ENCODE results near the gene MYO7B.

Gene MYO7B

DNA sequence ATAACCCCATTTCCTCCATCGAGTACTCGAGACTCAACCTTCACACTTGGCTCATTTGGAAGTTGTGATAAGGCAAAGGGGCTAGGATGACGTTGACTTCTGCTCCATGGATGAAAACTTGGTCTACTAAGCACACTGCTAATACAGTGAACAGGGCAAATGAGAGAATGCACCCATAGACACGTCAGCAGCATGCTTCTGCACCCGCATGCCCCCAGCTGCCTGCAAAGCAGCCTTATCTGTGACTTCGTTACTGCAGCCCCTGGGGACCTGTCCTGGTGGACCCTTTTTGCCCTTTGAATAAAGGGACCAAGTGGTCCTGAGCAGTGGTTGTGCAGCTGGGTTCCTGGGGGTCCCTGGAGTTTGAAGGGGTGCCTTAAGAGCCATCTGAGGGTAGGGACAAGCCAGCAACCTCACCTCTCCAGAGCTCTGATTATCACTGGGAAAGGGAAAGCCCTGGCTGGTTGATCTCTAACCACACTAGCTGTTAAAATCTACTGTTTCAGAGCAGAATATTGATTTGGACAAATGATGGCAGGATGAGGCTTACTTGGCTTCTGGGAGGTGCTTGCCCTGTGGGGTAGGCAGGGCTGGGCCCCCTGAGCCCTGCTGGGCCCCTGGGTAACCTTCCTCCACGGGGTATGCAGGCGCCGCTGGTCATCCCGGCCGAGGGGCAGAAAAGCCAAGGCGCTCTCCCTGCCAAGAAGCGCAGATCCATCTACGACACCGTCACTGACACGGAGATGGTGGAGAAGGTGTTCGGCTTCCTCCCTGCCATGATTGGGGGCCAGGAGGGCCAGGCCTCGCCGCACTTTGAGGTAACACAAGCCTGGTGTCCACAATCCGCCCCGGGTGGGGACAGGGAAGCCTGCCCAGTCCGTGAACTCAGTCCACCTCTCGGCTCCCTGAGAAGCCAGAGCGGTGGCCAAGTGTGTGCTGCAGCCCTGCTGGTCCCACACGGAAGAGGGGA lies 72.9 kb downstream of the MYO7B start:
- Histone ChIP-seq H3K4me1 (peaks cover 0 to 69% (median 46%) of the 10 kb centered on the region in 10 experiments; a peak in 15 of 20 replicates), H3K36me3 (no peaks in the 10 kb centered on the region), H4K20me1 (no peaks in the 10 kb centered on the region), H3K27me3 (no peaks in the 10 kb centered on the region), H3K9me3 (replicated peaks in 1 of 11) (peaks cover 33 to 37% (median 35%) of the 10 kb centered on the region in 11 experiments), H3K27ac (no peak overlapping the region), H3K9ac (0 out of 22 replicates have a peak overlapping the region, but pooled peaks of 1 of the 11 experiments have one; percentile 8), H3K4me2 (peak overlapping the region in 9 of 11 experiments; percentile 30 to 73 (median 62); a peak in 18 of 22 replicates), H3K4me3 (no peak overlapping the region)
- TF ChIP-seq Cebpa-rat (IDR thresholded peaks at IDR 0.05) = no peak

DNA sequence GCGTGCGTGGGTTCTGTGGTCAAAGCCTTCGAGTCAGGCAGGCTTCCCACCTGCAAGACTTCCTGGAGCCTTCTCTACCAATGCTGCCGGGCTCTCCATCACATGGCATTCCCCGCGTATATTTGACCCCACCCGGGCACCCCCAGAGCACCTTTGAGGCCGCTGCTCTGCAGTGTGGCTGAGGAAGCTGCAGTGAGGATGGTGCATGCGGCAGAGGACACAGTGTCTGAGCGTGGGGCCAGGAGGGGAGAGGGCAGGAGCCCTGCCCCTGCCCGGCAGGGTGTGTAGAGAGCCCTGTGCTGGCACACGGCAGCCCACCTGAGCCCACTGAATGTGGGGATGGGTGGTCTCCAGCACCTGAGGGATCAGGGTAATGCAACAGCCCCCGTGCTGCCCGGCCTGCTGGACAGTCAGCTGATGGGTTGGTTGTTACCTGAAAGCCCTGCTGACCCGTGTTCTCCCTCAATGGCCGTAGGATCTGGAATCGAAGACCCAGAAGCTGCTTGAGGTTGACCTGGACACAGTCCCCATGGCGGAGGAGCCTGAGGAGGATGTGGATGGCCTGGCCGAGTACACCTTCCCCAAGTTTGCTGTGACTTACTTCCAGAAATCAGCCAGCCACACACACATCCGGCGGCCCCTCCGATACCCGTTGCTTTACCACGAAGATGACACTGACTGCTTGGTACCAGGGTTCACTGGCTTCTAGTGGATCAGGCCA lies 73.7 kb downstream of the MYO7B start:
- no peaks in the 10 kb centered on the region for H3K27me3 ChIP-seq
- H3K4me1 ChIP-seq = peaks cover 0 to 66% (median 45%) of the 10 kb centered on the region in 10 experiments; a peak in 15 of 20 replicates
- no peak overlapping the region for H3K27ac ChIP-seq
- H4K20me1 ChIP-seq = no peaks in the 10 kb centered on the region
- H3K9ac ChIP-seq = no peak overlapping the region
- TF ChIP-seq Cebpa-rat (IDR thresholded peaks at IDR 0.05) = no peak
- no peaks in the 10 kb centered on the region for H3K36me3 ChIP-seq
- H3K4me3 ChIP-seq = no peak overlapping the region
- H3K4me2 ChIP-seq = peak overlapping the region in 9 of 11 experiments; percentile 30 to 73 (median 62); a peak in 18 of 22 replicates
- H3K9me3 ChIP-seq (replicated peaks in 1 of 11) = peaks cover 36 to 39% (median 37%) of the 10 kb centered on the region in 11 experiments

DNA sequence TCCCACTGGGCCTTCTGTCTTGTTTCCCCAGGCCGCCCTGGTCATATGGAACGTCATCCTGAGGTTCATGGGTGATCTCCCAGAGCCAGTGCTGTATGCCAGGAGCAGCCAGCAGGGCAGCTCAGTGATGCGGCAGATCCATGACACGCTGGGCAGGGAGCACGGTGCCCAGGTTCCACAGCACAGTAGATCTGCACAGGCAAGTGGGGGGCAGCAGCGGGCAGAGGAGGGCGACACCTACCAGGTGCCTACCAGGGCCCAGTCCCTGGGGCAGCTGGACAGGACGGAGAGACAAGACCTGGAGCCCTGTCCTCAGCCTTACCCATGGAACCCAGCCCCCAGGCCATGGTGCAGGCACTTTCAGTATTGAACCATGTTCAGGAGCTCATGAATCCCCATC lies 74.3 kb downstream of the MYO7B start:
- peaks cover 37 to 44% (median 41%) of the 10 kb centered on the region in 11 experiments for H3K9me3 ChIP-seq (replicated peaks in 1 of 11)
- no peaks in the 10 kb centered on the region for H3K36me3 ChIP-seq
- H3K27me3 ChIP-seq = peaks cover 0 to 1% (median 0%) of the 10 kb centered on the region in 11 experiments; a peak in 3 of 22 replicates

DNA sequence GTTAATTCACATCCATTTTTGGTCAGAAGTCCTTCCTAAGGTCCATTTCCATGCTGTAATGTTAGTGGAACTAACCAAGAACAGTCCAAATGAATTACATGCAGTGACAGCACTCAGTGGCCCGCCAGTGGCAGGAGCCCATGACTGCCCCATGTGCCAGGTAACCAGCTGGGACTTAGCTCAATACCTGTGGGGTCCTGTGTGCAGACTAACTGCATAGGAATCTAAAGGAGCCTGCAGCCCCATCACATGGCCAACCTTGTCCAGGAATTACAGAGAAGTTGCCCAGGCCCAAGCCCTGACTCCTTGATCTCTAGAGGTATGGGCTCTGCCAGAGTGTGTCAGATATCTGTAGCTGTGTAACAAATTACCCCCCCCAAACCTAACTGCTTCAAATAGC lies 75.1 kb downstream of the MYO7B start:
- no peaks in the 10 kb centered on the region for H3K36me3 ChIP-seq
- H3K4me2 ChIP-seq = peak overlapping the region in 4 of 11 experiments; percentile 3 to 62 (median 16); a peak in 4 of 22 replicates
- peaks cover 0 to 65% (median 49%) of the 10 kb centered on the region in 10 experiments; a peak in 16 of 20 replicates for H3K4me1 ChIP-seq
- peaks cover 0 to 8% (median 0%) of the 10 kb centered on the region in 11 experiments; a peak in 4 of 22 replicates for H3K27me3 ChIP-seq
- TF ChIP-seq Cebpa-rat (IDR thresholded peaks at IDR 0.05) = no peak
- H3K4me3 ChIP-seq = no peak overlapping the region
- no peak overlapping the region for H3K9ac ChIP-seq
- H3K9me3 ChIP-seq (replicated peaks in 1 of 11) = peaks cover 37 to 44% (median 41%) of the 10 kb centered on the region in 11 experiments
- no peaks in the 10 kb centered on the region for H4K20me1 ChIP-seq
- H3K27ac ChIP-seq = no peak overlapping the region

More for the DNA sequence above, 74.3 kb downstream of the MYO7B start:
- H3K27ac ChIP-seq = no peak overlapping the region
- no peak overlapping the region for H3K4me3 ChIP-seq
- peak overlapping the region in 6 of 11 experiments; percentile 3 to 63 (median 18); a peak in 6 of 22 replicates for H3K4me2 ChIP-seq
- H3K4me1 ChIP-seq = peaks cover 0 to 63% (median 44%) of the 10 kb centered on the region in 10 experiments; a peak in 15 of 20 replicates
- TF ChIP-seq Cebpa-rat (IDR thresholded peaks at IDR 0.05) = no peak
- no peaks in the 10 kb centered on the region for H4K20me1 ChIP-seq
- no peak overlapping the region for H3K9ac ChIP-seq

DNA sequence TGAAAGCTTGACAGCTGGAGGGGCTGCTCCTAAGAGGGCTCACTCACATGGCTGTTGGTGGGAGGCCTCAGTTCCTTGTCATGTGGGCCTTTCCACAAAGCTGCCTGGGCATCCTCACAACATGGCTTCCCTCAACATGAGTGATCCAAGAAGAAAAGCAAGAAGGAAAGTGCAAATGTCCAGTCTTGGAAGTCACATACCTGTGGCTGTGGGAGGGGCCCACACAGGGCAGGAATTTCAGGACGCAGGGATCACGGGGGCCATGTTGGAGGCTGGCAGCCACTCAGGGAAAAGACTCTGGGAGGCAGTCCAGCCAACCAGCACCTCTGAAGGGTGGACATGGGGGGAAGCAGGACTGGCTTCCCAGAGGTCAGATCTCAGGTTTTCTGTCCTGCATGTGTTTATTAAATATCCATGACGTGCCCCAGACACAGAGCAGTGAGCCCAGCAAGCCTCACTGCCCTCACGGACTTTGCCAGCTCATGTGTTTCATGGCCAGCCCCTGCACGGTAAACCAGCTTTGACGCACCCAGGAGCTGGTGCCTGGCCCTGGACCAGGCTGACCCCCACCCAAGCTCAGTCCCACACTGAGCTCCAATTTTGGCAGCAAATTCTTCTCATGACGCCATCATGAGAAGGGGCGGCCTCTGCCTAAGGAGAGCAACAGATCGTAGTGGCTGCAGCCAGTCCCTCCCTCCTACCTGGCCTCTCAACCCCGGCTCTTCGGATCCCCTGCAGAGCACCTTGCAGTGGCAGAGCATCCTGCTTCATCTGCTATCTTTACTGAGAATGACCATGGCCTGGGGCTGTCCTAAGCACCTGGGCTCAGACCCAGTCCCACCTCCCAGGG lies 75.8 kb downstream of the MYO7B start:
- Histone ChIP-seq H3K4me1 (peaks cover 0 to 65% (median 49%) of the 10 kb centered on the region in 10 experiments; a peak in 16 of 20 replicates), H3K27me3 (peaks cover 0 to 16% (median 0%) of the 10 kb centered on the region in 11 experiments; a peak in 5 of 22 replicates)

DNA sequence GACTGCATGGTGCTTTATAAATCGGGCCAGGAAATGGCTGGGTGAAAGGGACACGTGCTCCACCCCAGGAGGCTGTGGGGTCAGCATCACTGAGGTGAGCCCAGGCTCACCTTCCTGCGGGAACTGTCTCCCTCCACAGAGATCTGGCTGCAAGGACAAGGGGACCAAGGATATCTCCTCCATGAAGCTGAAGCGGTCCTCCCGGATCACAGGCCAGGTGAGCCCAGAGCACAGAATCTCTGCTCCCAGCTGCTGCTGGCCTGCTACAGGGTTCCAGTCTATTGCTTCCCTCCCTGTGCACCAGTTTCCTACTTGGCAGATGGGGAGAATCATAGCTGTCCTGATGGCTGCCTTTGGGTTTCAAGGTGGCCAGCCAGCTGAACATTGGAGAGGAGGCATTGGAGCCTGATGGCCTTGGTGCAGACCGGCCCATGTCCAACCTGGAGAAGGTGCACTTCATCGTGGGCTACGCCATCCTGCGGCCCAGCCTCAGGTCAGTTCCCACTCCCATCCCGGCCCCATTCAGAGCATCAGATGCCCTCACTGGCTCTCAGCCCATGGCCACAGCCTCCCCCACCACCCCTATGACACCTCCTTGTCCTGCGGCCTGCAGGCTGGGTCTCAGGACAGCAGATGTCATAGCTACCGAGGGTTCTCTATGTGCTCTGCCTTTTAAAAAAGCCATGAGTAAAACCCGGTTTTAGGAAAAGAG lies 76.8 kb downstream of the MYO7B start:
- Histone ChIP-seq H4K20me1 (no peaks in the 10 kb centered on the region), H3K27ac (no peak overlapping the region), H3K4me3 (no peak overlapping the region), H3K27me3 (peaks cover 0 to 25% (median 0%) of the 10 kb centered on the region in 11 experiments; a peak in 5 of 22 replicates), H3K9me3 (replicated peaks in 1 of 11) (peaks cover 37 to 44% (median 41%) of the 10 kb centered on the region in 11 experiments), H3K4me2 (no peak overlapping the region), H3K9ac (no peak overlapping the region), H3K4me1 (peaks cover 0 to 65% (median 49%) of the 10 kb centered on the region in 10 experiments; a peak in 16 of 20 replicates), H3K36me3 (no peaks in the 10 kb centered on the region)
- TF ChIP-seq Cebpa-rat (IDR thresholded peaks at IDR 0.05) = no peak

More for the DNA sequence above, 75.8 kb downstream of the MYO7B start:
- H3K4me2 ChIP-seq = no peak overlapping the region
- no peak overlapping the region for H3K4me3 ChIP-seq
- H4K20me1 ChIP-seq = no peaks in the 10 kb centered on the region
- H3K36me3 ChIP-seq = no peaks in the 10 kb centered on the region
- no peak overlapping the region for H3K27ac ChIP-seq
- no peak overlapping the region for H3K9ac ChIP-seq
- no peak for TF ChIP-seq Cebpa-rat (IDR thresholded peaks at IDR 0.05)
- H3K9me3 ChIP-seq (replicated peaks in 1 of 11) = peaks cover 37 to 44% (median 41%) of the 10 kb centered on the region in 11 experiments

DNA sequence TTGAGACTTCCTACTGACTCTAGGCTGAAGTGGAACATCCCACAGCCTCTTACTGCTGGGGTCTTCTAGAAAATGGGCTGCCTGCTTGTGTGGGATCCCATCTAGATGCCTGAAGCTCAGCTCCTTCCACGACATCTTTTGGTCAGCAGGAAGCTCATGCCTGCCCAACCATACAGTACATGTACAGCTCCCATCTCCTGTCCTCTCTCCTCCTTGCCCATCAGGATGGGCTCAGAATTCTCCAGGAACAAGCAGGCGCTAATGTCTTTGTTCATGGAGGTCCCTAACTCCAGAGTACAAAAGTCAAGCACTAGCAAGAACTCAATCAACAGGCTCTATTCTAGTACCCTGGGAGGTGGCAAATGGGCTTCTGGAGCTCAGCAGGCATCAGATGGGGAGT lies 78.8 kb downstream of the MYO7B start:
- Histone ChIP-seq H3K4me3 (no peak overlapping the region), H3K4me1 (peaks cover 0 to 58% (median 32%) of the 10 kb centered on the region in 10 experiments; a peak in 16 of 20 replicates), H4K20me1 (no peaks in the 10 kb centered on the region), H3K27ac (no peak overlapping the region), H3K4me2 (peak overlapping the region in 1 of 11 experiments; percentile 70; a peak in 1 of 22 replicates), H3K9ac (no peak overlapping the region), H3K9me3 (replicated peaks in 1 of 11) (peaks cover 37 to 50% (median 43%) of the 10 kb centered on the region in 11 experiments), H3K36me3 (no peaks in the 10 kb centered on the region), H3K27me3 (peaks cover 0 to 30% (median 0%) of the 10 kb centered on the region in 11 experiments; a peak in 5 of 22 replicates)
- no peak for TF ChIP-seq Cebpa-rat (IDR thresholded peaks at IDR 0.05)
